Measurements from ENCODE around the gene ACHE.
A peak's percentile ranks its signal among the peaks of the same experiment; 100 is the strongest.
"Not testable (repeated sequence)": the region's sequence is repeated elsewhere in the genome, so short reads cannot be mapped to it uniquely, and the experiment has no call there.

Gene ACHE

DNA sequence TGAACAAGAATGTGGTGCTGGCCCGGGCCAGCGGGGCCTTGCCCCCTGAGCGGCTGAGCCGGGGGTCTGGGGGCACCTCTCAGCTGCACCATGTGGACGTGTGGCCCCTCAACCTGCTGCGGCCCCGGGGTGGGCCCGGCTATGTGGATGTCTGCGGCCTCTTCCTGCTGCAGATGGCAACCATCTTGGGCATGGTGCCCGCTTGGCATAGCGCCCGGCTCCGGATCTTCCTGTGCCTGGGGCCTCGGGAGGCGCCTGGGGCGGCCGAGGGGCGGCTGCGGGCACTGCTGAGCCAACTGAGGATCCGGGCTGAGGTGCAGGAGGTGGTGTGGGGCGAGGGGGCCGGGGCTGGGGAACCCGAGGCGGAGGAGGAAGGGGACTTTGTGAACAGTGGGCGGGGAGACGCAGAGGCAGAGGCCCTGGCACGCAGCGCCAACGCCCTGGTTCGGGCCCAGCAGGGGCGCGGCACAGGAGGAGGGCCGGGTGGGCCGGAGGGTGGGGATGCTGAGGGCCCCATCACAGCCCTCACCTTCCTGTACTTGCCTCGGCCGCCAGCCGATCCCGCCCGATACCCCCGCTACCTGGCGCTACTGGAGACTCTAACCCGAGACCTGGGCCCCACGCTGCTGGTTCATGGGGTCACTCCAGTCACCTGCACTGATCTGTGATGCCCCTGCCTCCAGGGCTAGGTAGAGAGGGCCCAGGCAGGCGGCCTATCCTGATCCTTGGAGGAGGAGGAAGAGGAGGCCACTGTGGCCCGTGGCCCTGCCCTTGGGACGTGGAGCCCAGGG lies 29.6 kb downstream of the ACHE start:
- intact Hi-C loops (cut with DNase I) = no loop called here
- DNase-seq = peak; percentile 81 to 98 (median 90)

DNA sequence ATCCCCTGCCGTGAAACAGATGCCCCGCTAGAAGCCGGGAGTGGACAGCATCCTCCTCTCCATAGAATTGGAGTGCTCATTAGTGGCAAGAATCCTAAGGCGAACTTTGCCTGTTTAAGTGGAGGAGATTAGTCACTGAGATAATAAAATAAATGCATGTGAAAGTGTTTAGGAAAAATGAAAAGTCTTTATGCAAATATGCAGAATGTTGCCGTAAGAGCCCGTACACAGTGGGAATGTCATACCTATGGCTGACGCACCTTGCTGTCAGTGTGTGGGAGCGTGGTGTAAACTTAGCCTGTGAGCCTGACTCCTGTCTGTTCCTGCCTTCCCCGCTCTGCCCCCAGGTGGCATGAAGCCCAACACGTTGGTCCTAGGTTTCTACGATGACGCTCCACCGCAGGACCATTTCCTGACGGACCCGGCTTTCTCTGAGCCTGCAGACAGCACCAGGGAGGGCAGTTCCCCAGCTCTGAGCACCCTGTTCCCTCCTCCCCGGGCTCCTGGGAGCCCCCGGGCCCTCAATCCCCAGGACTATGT lies 30.2 kb downstream of the ACHE start:
- peak in 2 of 10 donors; percentile 35 to 73 for DNase-seq
- intact Hi-C loops (cut with DNase I) = no loop called here

DNA sequence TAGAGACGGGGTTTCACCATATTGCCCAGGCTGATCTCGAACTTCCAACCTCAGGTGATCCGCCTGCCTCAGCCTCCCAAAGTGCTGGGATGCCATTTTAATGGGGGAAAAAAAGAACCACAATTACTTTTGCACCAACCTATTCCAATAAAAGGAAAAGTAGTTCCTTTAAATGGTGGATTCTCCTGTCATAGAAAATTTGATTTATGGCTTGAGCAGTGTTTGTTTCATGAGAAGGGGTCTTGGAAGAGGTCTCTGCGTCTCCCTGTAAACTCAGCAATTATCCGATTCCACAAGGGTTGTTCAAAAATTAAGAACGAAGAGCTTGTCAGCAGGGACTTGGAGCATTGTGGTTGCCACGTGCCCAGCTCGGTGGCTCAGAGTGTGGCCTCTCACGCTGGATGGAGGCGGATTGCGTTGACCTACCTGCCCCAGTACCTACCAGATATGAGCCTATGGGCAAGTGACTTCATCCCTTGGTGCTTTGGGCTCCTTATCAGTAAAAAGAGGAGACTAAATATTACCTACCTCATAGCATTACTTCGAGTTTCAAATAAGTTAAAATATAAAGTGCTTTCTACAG lies 31.3 kb downstream of the ACHE start:
- intact Hi-C loops (cut with DNase I) = no loop called here
- peak in 1 of 10 donors; percentile 45 for DNase-seq

DNA sequence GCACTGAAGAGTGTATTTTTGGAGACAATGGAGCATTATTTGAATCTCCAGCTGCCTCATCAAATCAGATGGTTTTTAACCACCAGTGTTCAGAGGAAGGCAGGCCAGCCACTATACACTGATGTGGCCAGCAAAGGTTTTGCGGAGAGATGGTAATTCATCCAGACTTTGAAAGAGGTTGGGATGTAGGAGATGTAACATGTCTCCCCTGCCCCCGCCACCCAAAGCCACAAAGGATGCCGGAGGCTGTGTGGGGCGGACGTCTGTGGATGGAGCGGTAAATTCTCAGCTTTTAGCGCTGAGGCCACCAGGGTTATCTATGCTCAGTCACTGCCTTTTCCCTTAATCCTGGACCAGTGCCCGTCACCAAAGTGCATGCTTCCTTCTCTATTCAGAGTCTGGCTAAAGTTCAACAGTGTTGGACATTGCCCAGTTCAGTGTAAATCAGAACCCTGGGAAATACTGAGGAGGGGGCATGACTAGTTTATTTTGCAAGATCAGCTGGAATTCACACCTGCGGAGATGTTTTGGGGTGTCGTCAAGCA lies 32.2 kb downstream of the ACHE start:
- peak in 1 of 10 donors; percentile 79 for DNase-seq
- intact Hi-C loops (cut with DNase I) = no loop called here

DNA sequence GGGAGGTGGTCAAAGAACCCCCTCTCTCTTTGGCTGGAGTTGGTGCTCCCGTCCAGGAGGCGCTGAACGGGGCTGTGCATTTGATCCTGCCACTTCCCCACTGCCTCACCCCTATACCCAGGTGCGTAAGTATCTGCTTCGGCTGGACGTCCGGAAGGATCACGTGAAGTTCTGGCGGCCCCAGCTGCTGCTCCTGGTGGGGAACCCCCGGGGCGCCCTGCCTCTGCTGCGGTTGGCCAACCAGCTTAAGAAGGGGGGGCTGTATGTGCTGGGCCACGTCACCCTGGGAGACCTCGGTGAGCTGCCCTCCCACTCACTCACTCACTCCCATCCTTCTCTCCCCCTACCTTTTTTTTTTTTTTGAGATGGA lies 34.1 kb downstream of the ACHE start:
- DNase-seq = peak in 1 of 10 donors; percentile 79
- intact Hi-C loops (cut with DNase I) = no loop called here

DNA sequence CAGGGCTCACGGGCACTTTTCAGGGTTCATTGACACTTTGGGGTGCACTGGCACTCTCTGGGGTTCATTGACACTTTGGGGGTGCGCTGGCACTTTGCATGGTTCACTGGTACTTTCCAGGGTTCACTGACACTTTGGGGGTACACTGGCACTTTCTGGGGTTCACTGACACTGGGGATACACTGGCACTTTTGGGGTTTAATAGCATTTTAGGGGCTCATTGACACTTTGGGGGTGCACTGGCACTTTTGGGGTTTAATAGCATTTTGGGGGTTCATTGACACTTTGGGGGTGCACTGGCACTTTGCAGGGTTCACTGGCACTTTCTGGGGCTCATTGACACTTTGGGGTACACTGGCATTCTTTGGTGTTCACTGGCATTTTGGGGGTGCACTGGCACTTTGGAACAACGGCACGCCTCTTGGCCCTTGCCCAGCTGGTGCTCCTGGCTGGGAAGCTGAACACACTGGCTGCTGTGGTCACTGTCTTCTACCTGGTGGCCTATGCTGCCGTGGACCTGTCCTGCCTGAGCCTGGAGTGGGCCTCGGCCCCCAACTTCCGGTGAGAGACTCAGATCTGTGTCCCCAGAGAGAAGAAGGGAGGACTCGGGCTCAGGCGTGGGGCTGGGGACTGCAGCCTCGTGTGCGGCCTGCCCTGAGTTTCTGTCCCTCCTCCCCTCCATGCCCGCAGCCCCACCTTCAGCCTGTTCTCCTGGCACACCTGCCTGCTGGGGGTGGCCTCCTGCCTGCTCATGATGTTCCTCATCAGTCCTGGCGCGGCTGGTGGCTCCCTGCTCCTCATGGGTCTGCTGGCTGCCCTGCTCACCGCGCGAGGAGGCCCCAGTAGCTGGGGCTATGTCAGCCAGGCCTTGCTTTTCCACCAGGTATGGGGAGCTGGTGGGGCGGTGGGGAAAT lies 34.7 kb downstream of the ACHE start:
- intact Hi-C loops (cut with DNase I) = no loop called here
- DNase-seq = peak in 1 of 10 donors; percentile 82

DNA sequence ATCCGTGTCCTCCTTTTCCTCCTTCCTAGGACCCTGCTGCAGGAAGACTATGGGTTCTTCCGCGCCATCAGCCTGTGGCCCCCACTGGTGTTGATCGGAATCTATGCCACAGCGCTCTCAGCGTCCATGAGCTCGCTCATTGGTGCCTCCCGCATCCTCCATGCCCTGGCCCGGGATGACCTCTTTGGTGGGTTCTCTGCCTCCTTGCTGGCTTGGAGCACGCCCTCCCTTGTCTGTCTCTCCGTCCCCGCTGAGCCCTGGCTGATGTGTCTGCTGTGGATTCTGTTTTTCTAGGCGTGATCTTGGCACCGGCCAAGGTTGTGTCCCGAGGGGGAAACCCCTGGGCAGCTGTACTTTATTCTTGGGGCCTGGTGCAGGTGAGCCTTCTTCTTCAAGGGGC lies 35.8 kb downstream of the ACHE start:
- intact Hi-C loops (cut with DNase I) = no loop called here
- peak in 1 of 10 donors; percentile 65 for DNase-seq

DNA sequence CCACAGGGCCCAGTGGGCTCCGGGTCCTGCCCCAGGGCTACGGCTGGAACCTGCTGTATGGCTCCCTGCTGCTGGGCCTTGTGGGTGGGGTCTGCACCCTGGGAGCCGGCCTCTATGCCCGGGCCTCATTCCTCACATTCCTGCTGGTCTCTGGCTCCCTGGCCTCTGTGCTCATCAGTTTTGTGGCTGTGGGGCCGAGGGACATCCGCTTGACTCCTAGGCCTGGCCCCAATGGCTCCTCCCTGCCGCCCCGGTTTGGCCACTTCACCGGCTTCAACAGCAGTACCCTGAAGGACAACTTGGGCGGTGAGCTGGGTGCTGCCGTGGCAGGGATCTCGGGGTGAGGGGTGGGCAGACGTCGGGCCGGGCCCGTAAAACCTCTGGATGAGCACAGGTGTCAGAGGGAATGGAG lies 38.8 kb downstream of the ACHE start:
- DNase-seq = peak in 2 of 10 donors; percentile 59 to 79
- intact Hi-C loops (cut with DNase I) = no loop called here

DNA sequence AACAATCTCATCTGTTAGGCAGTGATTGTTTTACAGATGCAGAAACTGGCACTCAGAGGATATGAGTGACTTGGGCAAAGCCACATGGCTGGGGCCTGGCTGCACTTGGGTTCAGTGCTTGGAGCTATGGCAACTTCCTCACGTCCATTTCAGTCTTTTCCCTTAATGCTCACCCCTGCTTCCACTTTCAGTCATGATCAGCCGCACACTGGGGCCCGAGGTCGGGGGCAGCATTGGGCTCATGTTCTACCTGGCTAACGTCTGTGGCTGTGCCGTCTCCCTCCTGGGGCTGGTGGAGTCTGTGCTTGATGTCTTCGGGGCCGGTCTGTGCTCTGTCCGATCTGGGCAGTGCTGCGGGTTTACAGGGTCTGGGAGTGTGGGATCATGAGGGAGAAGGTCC lies 40.2 kb downstream of the ACHE start:
- DNase-seq = peak in 2 of 10 donors; percentile 55 to 65
- intact Hi-C loops (cut with DNase I) = no loop called here

DNA sequence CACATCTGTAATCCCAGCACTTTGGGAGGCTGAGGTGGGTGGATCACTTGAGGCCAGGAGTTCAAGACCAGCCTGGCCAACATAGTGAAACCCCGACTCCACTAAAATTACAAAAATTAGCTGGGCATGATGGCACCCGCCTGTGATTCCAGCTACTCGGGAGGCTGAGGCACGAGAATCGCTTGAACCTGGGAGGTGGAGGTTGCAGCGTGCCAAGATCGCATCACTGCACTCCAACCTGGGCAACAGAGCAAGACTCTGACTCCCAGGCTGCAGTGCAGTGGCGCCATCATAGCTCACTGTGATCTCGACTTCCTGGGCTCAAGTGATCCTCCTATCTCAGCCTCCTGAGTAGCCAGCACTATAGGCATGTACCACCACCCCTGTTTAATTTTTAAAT lies 40.8 kb downstream of the ACHE start:
- peak in 2 of 10 donors; percentile 18 to 47 for DNase-seq
- intact Hi-C loops (cut with DNase I) = not testable (repeated sequence)

DNA sequence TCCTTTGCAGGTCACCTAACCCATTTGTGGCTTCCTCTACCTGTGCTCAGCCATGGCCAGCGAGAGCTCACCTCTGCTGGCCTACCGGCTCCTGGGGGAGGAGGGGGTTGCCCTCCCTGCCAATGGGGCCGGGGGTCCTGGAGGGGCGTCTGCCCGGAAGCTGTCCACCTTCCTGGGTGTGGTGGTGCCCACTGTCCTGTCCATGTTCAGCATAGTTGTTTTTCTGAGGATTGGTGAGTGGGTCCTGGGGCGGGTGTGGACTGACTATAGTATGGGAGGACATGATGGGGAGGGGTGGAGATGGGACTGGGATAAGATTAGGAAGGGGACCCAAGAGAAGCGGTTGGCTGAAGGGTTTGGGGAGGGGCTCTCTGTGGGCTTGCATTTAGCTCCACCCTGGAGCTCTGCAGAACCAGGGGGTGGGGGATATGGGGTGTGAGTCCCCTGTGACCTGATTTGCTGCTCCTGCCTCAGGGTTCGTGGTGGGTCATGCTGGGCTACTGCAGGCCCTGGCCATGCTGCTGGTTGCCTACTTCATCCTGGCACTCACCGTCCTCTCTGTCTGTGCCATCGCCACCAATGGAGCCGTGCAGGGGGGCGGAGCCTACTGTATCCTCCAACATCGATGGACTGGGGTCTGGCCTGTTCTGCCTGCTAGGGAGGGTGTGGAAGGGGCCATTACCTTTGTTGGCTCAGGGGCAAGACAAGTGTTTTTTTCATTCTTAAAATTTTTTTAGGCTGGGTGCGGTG lies 41.4 kb downstream of the ACHE start:
- DNase-seq = peak in 2 of 10 donors; percentile 54 to 78
- intact Hi-C loops (cut with DNase I) = no loop called here

DNA sequence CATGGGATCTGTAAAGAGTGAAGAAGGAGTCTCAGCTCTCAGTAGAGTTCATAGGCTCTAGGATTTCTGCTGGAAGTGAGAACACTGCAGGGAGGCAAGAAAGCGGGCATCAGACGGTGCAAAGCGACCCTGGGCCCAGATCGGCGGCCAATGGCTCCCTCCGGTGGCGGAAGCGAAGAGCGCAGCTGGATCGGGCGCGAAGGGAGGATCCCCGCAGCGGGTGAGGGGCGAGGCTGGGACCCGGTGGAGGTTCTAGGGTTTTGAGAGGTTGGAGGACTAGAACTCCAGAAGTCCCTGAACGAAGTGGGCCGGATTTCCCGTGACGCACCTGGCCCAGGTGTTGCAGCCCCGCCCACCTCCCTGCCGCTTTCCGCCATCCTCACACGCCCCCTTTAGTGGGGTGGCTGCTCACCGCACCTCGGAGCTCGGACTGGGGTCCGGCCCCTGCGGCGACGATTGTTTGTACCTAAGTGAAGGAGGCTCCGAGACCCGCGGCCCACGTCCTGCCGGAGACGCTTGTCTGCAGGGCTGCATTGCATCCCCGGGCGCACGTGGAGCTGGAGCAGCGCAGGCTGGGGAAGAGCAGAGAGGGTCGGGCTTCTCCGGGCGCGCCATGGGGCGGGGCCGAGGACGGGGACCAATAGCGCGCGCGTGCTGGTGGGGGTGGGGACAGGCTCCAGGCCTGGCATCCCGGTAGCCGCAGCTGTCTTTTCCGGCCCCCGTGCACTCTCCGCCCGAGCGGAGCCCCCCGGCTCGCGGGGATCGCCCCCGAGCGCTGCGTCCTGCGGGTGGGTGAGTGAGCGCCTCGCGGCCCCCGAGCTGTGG lies 43.4 kb downstream of the ACHE start, which contains the start of gene SLC12A9:
SLC12A9 (plus strand) TSS at position 666 of the 825 bp plus-strand sequence. CDS start 1,485 bp downstream, outside the sequence.
- intact Hi-C loops (cut with DNase I) = loop anchor here (1.0 to 2.0 kb wide), 3 partner anchors 15 to 147 kb away; no protein-coding TSS in a partner anchor
- peak; percentile 79 to 99 (median 88) for DNase-seq

DNA sequence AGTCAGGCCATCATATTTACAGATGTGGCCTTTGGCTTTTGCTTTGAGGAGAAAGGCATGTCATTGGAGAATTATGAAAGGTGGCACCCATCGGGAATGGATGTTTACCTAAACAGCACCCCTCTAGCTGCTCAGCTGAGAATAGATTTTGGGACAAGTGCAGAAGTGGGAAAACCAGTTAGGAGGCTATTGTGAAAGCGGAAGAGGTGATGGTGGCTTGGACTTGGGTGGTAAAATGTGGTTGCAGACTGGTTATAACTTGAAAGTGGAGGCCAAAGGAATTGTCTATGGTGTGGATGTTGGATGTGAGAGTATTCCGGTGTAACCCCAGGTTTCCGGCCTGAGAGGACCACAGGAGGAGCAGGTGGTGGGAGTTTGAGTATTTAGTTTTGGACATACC lies 48.3 kb downstream of the ACHE start:
- no peak for DNase-seq
- intact Hi-C loops (cut with DNase I) = no loop called here

DNA sequence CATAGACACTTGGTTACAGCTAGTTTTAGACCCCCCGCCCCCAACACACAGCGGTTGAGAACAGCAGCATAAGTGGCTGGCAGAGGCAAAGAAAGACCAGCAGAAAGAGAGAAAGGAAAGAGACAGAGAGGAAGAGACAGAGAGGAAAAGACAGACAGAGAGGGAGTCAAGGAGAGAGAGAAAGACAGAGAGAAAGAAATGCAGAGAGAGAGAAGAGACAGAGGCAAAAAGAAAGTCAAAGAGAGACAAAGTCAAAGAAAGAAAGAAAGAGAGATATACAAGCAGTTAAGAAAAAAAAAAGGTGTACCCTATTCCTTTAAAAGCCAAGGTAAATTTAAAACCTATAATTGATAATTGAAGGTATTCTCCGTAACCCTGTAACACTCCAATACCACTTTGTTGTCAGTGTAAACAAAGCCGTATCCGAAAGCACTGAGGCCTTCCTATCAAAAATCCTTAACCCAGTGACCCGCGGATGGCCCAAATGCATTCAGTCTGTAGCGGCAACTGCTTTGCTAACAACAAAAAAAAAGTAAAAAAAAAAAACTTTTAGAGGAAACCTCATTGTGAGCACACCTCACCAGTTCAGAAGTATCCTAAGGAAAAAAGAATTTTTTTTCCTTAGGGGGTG lies 55.1 kb downstream of the ACHE start:
- no peak for DNase-seq
- intact Hi-C loops (cut with DNase I) = no loop called here
